Peyer's patch (tissue), 4 donors: Measurements from ENCODE around the gene CDC42EP5.

Experiments used
- POLR2A ChIP-seq, 2 donors: fragments of 450-650 bp; IDR thresholded peaks; one replicate each; pipeline ENCODE4 v1.5.1; 2017; ENCODE audit warnings: antibody characterized with exemption in 2 of 2, mild to moderate bottlenecking in 2 of 2, moderate library complexity in 2 of 2
- TF ChIP-seq, protein P1 (sequence below), 6 experiments: fragments of 450-650 bp in 4 of 6; fragments of 200-600 bp in 2 of 6; sonication (generic) in 1 of 6; IDR thresholded peaks; one replicate each; pipeline ENCODE4 v1.5.1; 2017 to 2019; ENCODE audit warnings: antibody characterized with exemption in 6 of 6, mild to moderate bottlenecking in 3 of 6, moderate library complexity in 1 of 6

DNA sequence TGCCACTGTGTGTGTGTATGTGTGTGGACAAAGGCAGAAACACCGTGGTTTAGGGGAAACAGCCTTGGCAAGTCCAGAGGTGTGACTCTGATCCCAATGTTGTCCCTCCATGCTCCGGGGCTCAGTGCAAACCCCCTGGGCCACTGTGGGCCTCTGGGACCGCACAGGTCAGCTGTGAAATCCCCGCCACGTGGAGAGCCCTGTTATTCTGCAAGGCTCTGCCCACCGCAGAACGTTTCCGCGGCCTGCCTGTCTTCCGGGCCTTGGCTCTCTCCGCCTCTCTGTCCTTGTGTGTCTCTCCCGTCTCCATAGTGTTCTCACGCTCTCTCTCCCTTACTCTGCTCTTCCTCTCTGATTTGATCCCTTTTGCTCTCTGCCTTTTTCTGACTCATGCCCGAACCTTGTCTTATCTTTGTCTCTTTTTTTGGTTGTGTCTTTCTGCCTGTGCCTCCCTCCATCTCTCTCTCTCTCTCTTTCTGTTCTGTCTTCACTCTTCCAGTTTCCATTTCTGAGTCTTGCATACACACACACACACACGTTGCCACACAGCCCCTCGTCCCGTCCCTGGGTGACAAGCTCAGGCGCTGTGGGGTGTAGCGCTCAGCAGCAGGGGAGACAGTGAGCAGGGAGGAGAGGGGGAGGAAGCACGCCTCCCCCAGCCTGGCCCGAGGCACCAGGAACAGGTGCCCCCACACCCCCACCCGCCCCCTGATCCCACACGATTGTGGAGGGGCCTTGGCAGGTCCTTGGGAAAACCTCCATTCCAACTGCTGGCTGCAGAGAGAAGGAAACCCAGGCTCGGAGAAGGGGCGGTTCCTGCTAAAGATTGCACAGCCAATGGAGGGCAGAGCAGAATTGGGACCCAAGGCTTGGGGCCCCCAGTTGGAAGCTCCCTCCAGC, 54.8 kb downstream of the CDC42EP5 start:
- no peak for TF ChIP-seq POLR2A (IDR thresholded peaks at IDR 0.05)
- TF ChIP-seq, protein P1, sequence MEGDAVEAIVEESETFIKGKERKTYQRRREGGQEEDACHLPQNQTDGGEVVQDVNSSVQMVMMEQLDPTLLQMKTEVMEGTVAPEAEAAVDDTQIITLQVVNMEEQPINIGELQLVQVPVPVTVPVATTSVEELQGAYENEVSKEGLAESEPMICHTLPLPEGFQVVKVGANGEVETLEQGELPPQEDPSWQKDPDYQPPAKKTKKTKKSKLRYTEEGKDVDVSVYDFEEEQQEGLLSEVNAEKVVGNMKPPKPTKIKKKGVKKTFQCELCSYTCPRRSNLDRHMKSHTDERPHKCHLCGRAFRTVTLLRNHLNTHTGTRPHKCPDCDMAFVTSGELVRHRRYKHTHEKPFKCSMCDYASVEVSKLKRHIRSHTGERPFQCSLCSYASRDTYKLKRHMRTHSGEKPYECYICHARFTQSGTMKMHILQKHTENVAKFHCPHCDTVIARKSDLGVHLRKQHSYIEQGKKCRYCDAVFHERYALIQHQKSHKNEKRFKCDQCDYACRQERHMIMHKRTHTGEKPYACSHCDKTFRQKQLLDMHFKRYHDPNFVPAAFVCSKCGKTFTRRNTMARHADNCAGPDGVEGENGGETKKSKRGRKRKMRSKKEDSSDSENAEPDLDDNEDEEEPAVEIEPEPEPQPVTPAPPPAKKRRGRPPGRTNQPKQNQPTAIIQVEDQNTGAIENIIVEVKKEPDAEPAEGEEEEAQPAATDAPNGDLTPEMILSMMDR (IDR thresholded peaks at IDR 0.05): no peak
